H54 (cell line): ENCODE measurements around the gene EMC9.

ENCODE experiments used
- DNase-seq: peaks from one replicate; pipeline ENCODE4 v3.0.0; 2011; ENCODE audit warnings: low spot score, mixed read lengths; ENCODE audit not compliant: insufficient read length
- FAIRE-seq: peaks from 3 replicates; lab custom pipeline; 2011; peaks lifted over from hg19 to GRCh38; lab: Jason Lieb, UNC
- POLR2A ChIP-seq: IDR thresholded peaks from 2 replicates; pipeline ENCODE4 v1.6.1; 2011; ENCODE audit warnings: low read depth, mild to moderate bottlenecking, low read length

Gene EMC9

GRCh38 chr14:24093901-24094840 lies 47.2 kb downstream of the EMC9 start, which contains the start of gene PCK2:
Gene PCK2, plus strand, starts transcription at chr14:24094311. Its CDS starts 95 bp downstream, at chr14:24094406.
- FAIRE-seq (no peak), DNase-seq (peak; percentile 89)
- TF ChIP-seq POLR2A = peak; percentile 89

- no peak for FAIRE-seq
- no peak for TF ChIP-seq POLR2A
- no peak for DNase-seq
These were observed 48.0 kb downstream of the EMC9 start for GRCh38 chr14:24093207-24093900.

GRCh38 chr14:24092505-24093206 lies 48.7 kb downstream of the EMC9 start:
- no peak for DNase-seq
- no peak for FAIRE-seq
- no peak for TF ChIP-seq POLR2A

GRCh38 chr14:24092110-24092504 lies 49.3 kb downstream of the EMC9 start:
- DNase-seq (no peak), FAIRE-seq (no peak)
- no peak for TF ChIP-seq POLR2A

GRCh38 chr14:24089890-24090289 lies 51.5 kb downstream of the EMC9 start:
- no peak for FAIRE-seq
- TF ChIP-seq POLR2A = no peak
- DNase-seq = no peak
